HepG2 (cell line): Measurements from ENCODE around the gene CADM1. TPM values are rescaled to one million over a fixed set of nuclear protein-coding genes. Genes with fewer than 3 reads are reported as not detected.

Source experiments
- ATAC-seq: fragments of 200-7000 bp; cut with Tn5 transposase; 3 replicates; pipeline ENCODE4 v1.9.1; 2020; ENCODE audit warnings: mild to moderate bottlenecking, moderate library complexity
- BruUV-seq: library from RNA; stranded (reverse); fragments of 400-500 nt; replicated peaks from 2 replicates; lab custom pipeline; 2021; lab: Mats Ljungman, UMichigan
- CTCF ChIA-PET: fragments of 300-600 bp; formaldehyde crosslinking; extraction: SDS; loops from one replicate; lab custom pipeline; 2021; ENCODE audit warnings: low total read pairs, inconsistent platforms, low intra/inter-chr PET ratio; lab: Yijun Ruan, JAX
- POLR2A ChIA-PET: fragments of 350-600 bp; sonication (Branson Sonifier 250); formaldehyde crosslinking; loops from one replicate; lab custom pipeline; 2020; ENCODE audit warnings: antibody characterized with exemption, inconsistent platforms; lab: Yijun Ruan, JAX
- DNase-seq: peaks from one replicate; pipeline ENCODE4 v3.0.0-alpha.2; 2015; ENCODE audit warnings: low spot score
- FAIRE-seq: peaks from 3 replicates; lab custom pipeline; 2011; peaks lifted over from hg19 to GRCh38; lab: Jason Lieb, UNC
- H2AFZ ChIP-seq: one replicate; pipeline ENCODE4 v1.6.1; 2011; ENCODE audit warnings: low read length, inconsistent platforms
- H3K27ac ChIP-seq: fragments of 300-600 bp; 3 replicates; pipeline ENCODE4 v1.8.0; 2011; ENCODE audit warnings: mixed run types, mild to moderate bottlenecking, mixed read lengths, low read length, inconsistent platforms; ENCODE audit not compliant: insufficient read depth; ENCODE audit errors: extremely low read length
- H3K27me3 ChIP-seq, 2 experiments: fragments of 200-600 bp in 1 of 2; 2 replicates in 1 of 2; 3 replicates in 1 of 2; pipeline versions ENCODE4 v1.6.0 to v1.8.0; 2011; ENCODE audit warnings: low read length in 2 of 2, mild to moderate bottlenecking in 2 of 2, moderate library complexity in 2 of 2, inconsistent platforms in 1 of 2; ENCODE audit not compliant: insufficient read depth in 2 of 2, control insufficient read depth in 1 of 2
- H3K36me3 ChIP-seq, 2 experiments: fragments of 200-600 bp in 1 of 2; replicated peaks in 1 of 2; 2 replicates in 1 of 2; 3 replicates in 1 of 2; pipeline versions ENCODE4 v1.5.1 to v1.8.0; 2011; ENCODE audit warnings: low read length in 2 of 2, inconsistent platforms in 1 of 2; ENCODE audit not compliant: insufficient read depth in 2 of 2, control insufficient read depth in 1 of 2
- H3K4me1 ChIP-seq: 2 replicates; pipeline ENCODE4 v1.5.1; 2012; ENCODE audit warnings: low read length, inconsistent platforms; ENCODE audit not compliant: insufficient read depth
- H3K4me2 ChIP-seq: 2 replicates; pipeline ENCODE4 v1.6.0; 2011; ENCODE audit warnings: low read depth, low read length, inconsistent platforms
- H3K4me3 ChIP-seq, 3 experiments: fragments of 200-600 bp in 1 of 3; sonication (generic), shearing (Covaris generic) in 1 of 3; replicated peaks in 1 of 3; 2 replicates each; pipeline ENCODE4 v1.5.1; 2011 to 2016; ENCODE audit warnings: low read length in 3 of 3, inconsistent platforms in 2 of 3, low read depth in 2 of 3, mild to moderate bottlenecking in 2 of 3, control low read depth in 1 of 3, mixed read lengths in 1 of 3; ENCODE audit not compliant: insufficient read depth in 1 of 3
- H3K79me2 ChIP-seq: one replicate; pipeline ENCODE4 v1.6.1; 2011; ENCODE audit warnings: low read length, inconsistent platforms; ENCODE audit not compliant: insufficient read depth
- H3K9ac ChIP-seq: 2 replicates; pipeline ENCODE4 v1.6.0; 2011; ENCODE audit warnings: mild to moderate bottlenecking, low read depth, low read length, inconsistent platforms; ENCODE audit not compliant: insufficient read depth
- H3K9me3 ChIP-seq: 2 replicates; pipeline ENCODE4 v1.5.1; 2012; ENCODE audit warnings: mild to moderate bottlenecking, low read length
- H4K20me1 ChIP-seq: 2 replicates; pipeline ENCODE4 v1.6.0; 2011; ENCODE audit warnings: inconsistent platforms, mild to moderate bottlenecking, low read length, moderate library complexity; ENCODE audit not compliant: insufficient read depth
- ATF4 ChIP-seq, 2 experiments: fragments of 450-650 bp in 1 of 2; sonication (generic) in 1 of 2; formaldehyde crosslinking; IDR thresholded peaks; 2 replicates each; pipeline versions ENCODE4 v1.5.0 to v1.8.0; 2020 to 2022; ENCODE audit warnings: mild to moderate bottlenecking in 1 of 2, missing genetic modification reagents in 1 of 2
- FOSL1 ChIP-seq: sonication (generic); formaldehyde crosslinking; IDR thresholded peaks from 2 replicates; pipeline ENCODE4 v1.9.0; 2021; ENCODE audit warnings: missing genetic modification reagents, borderline replicate concordance
- GABPA ChIP-seq, 2 experiments: IDR thresholded peaks; 2 replicates each; pipeline ENCODE4 v1.6.1; 2011 to 2016; ENCODE audit warnings: low read depth in 2 of 2, low read length in 1 of 2, missing biosample characterization in 1 of 2, missing genetic modification characterization in 1 of 2
- GFI1 ChIP-seq: sonication (generic); formaldehyde crosslinking; IDR thresholded peaks from 2 replicates; pipeline ENCODE4 v1.5.0; 2020; ENCODE audit warnings: missing genetic modification reagents, mild to moderate bottlenecking, borderline replicate concordance
- HMG20A ChIP-seq: IDR thresholded peaks from 2 replicates; pipeline ENCODE4 v1.6.1; 2016; ENCODE audit warnings: borderline replicate concordance
- NCOA2 ChIP-seq: sonication (generic); formaldehyde crosslinking; IDR thresholded peaks from 2 replicates; pipeline ENCODE4 v1.8.0; 2022; ENCODE audit warnings: inconsistent platforms
- PRMT3 ChIP-seq: sonication (generic); formaldehyde crosslinking; IDR thresholded peaks from 2 replicates; pipeline ENCODE4 v1.8.1; 2022; ENCODE audit warnings: low read depth, mild to moderate bottlenecking, moderate library complexity, missing genetic modification reagents, borderline replicate concordance
- PRPF4 ChIP-seq: fragments of 200-400 bp; formaldehyde crosslinking; IDR thresholded peaks from 2 replicates; pipeline ENCODE4 v1.6.1; 2016; ENCODE audit warnings: low read length, low read depth; ENCODE audit not compliant: poor library complexity, severe bottlenecking
- ZNF644 ChIP-seq: IDR thresholded peaks from 2 replicates; pipeline ENCODE4 v1.6.1; 2016; ENCODE audit warnings: low read depth
- WGBS: methylation state at CpG from one replicate; pipeline ENCODE4 v1.1.6; 2017; ENCODE audit warnings: low lambda C conversion rate; 5-methylcytosine and 5-hydroxymethylcytosine counted together
- in situ Hi-C: cut with HindIII; loops from 2 replicates; pipeline ENCODE4 v1.10.0; 2017; ENCODE audit warnings: low pct_unique_long_range_greater_than_20kb; ENCODE audit not compliant: extremely low pct_ligation_motif_present
- intact Hi-C: fragments of 100-400 bp; cut with micrococcal nuclease; formaldehyde crosslinking; loops from one replicate; pipeline ENCODE4 v1.10.0; 2022; ENCODE audit not compliant: unreplicated experiment
- polyA plus RNA-seq, 8 experiments: library from polyadenylated mRNA; depleted of rRNA in 3 of 8; stranded (reverse) in 7 of 8; unstranded in 1 of 8; fragments of >200 nt; fragmentation: Illumina TruSeq in 4 of 8; extraction: Trizol in 4 of 8; gene quantifications; 2 replicates each; pipeline versions ENCODE4 v1.2.1 to v1.2.3, GENCODE V29; 2011 to 2016; ENCODE audit warnings: low read depth in 4 of 8, missing spikeins in 1 of 8, mixed read lengths in 1 of 8; ENCODE audit not compliant: insufficient read depth in 1 of 8
- total RNA-seq, 5 experiments: library from RNA; depleted of rRNA; stranded (reverse); fragments of >200 nt; fragmentation: Illumina TruSeq; extraction: Trizol; gene quantifications; 2 replicates each; pipeline ENCODE4 v1.2.3, GENCODE V29; 2016; ENCODE audit warnings: low read depth in 1 of 5

CADM1 gene
- total and polyA plus RNA-seq, 2 of the 13 experiments (the other 11 are each of a cell fraction or from before 2014, with no cell fraction given): 71.3 to 122 TPM

- TF ChIP-seq FOSL1 (CRISPR knock-in tag) (no peak), NCOA2 (CRISPR knock-in tag) (no peak), GFI1 (CRISPR knock-in tag) (no peak), HMG20A (CRISPR knock-in tag) (no peak)
Observed at GRCh38 chr11:115425250-115425649, 79.0 kb downstream of the CADM1 start (continued).

GRCh38 chr11:115423728-115424459 is 80.3 kb downstream of the CADM1 start:
- no peak overlapping the region for H3K27ac ChIP-seq
- no TSS peak for BruUV-seq
- TF ChIP-seq ZNF644 (CRISPR knock-in tag) (no peak), PRPF4 (no peak), PRMT3 (CRISPR knock-in tag) (no peak), ATF4 (CRISPR knock-in tag; IDR thresholded peaks at IDR 0.05) (no peak), GABPA (IDR thresholded peaks at IDR 0.05; ENCODE audit: low read depth, low read length) (no peak), GABPA (CRISPR knock-in tag; IDR thresholded peaks at IDR 0.05; ENCODE audit: low read depth) (no peak)
- TF ChIP-seq, all 625 proteins: peak for 0
- WGBS: 92% methylated on average over 7 of the region's 7 CpGs
- H2AFZ ChIP-seq: no peak overlapping the region
- DNase-seq (no peak), FAIRE-seq (no peak), ATAC-seq (no peak)
- ChIA-PET CTCF (no interaction called here), POLR2A (no interaction called here)
- H3K27me3 ChIP-seq: no peaks in the 10 kb centered on the region
- no peaks in the 10 kb centered on the region for H3K9me3 ChIP-seq
- H3K4me3 ChIP-seq: no peak overlapping the region
- intact Hi-C loops (loop anchor here (5.0 kb wide), 1 partner anchor 78 kb away; the partner anchor contains the start of gene CADM1), in situ Hi-C loops (no loop called here)
- peaks cover 15% of the 10 kb centered on the region for H3K4me1 ChIP-seq
- no peaks in the 10 kb centered on the region for H4K20me1 ChIP-seq
- H3K9ac ChIP-seq: no peak overlapping the region
- peaks cover 14% of the 10 kb centered on the region for H3K79me2 ChIP-seq
- H3K4me2 ChIP-seq: no peak overlapping the region
- no peaks in the 10 kb centered on the region for H3K36me3 ChIP-seq
